DMS 273 (cell line): ENCODE results near the gene KLRC3.
"Not testable (repeated sequence)": the region's sequence is repeated elsewhere in the genome, so short reads cannot be mapped to it uniquely, and the experiment has no call there.

Experiments used
- DNase-seq: peaks from one replicate; lab custom pipeline; 2025; ENCODE audit not compliant: unreplicated experiment; lab: John Stamatoyannopoulos, UW

Gene KLRC3

GRCh38 chr12:10404798-10405197 is 15.6 kb downstream of the KLRC3 start:
- no peak for DNase-seq

- no peak for DNase-seq
Observed at GRCh38 chr12:10400829-10401228, 19.6 kb downstream of the KLRC3 start.

DNA sequence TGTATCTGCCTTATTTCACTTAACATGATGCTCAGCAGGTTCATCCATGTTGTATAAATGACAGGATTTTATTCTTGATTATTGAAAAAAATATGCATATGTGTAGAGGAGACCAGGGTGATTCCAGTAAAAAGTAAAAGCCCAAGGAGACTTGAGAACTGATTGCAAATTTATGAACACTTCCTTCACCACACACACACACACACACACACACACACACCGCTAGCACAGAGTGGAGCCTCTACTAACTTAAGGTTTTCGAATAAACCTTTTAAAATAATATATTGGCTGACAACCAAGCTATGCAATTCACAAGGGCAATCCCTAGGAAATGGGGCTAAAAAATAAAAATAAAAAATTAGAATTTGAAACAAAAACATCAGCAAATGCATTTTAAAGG is 22.2 kb downstream of the KLRC3 start:
- no peak for DNase-seq

- no peak for DNase-seq
Observed at GRCh38 chr12:10397296-10397695, 23.1 kb downstream of the KLRC3 start.

- DNase-seq = not testable (repeated sequence)
Observed at GRCh38 chr12:10396176-10396575, 24.2 kb downstream of the KLRC3 start.

- DNase-seq = no peak
Observed at GRCh38 chr12:10395390-10395998, 24.9 kb downstream of the KLRC3 start.

GRCh38 chr12:10394531-10395152 is 25.8 kb downstream of the KLRC3 start:
- not testable (repeated sequence) for DNase-seq

GRCh38 chr12:10393291-10393690 is 27.1 kb downstream of the KLRC3 start:
- DNase-seq = no peak

DNA sequence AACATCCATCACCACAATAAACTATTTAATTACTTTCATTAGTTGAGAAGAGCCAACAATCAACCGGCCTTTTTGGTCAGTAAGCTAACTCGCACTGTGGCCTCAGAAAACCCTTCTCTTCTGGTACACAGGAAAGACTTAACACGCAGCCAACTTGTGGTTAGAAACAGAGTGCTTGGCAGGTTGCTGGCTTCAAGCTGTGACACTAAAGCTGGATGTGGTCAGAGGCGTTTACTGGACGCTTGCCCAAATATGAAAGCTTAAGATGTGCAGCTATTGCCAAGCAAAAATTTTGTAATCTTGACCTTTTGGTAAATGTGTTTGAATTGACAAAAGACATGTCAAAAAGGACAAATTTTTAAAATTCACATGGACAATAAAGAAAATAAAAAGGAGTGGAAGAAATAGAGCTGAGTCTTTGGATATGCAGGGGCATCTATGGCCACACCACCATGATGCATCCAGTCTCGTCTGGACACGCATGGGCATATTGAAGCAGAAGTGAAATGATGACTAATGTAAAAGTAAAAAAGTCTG is 27.9 kb downstream of the KLRC3 start:
- peak; percentile 14 for DNase-seq

- DNase-seq = not testable (repeated sequence)
Observed at GRCh38 chr12:10390991-10391390, 29.4 kb downstream of the KLRC3 start.

GRCh38 chr12:10389904-10390303 is 30.5 kb downstream of the KLRC3 start, which contains the start of gene KLRK1:
TSS of gene KLRK1 (minus strand) at chr12:10390041. CDS start at chr12:10388810, 1,231 bp downstream.
- DNase-seq = no peak

DNA sequence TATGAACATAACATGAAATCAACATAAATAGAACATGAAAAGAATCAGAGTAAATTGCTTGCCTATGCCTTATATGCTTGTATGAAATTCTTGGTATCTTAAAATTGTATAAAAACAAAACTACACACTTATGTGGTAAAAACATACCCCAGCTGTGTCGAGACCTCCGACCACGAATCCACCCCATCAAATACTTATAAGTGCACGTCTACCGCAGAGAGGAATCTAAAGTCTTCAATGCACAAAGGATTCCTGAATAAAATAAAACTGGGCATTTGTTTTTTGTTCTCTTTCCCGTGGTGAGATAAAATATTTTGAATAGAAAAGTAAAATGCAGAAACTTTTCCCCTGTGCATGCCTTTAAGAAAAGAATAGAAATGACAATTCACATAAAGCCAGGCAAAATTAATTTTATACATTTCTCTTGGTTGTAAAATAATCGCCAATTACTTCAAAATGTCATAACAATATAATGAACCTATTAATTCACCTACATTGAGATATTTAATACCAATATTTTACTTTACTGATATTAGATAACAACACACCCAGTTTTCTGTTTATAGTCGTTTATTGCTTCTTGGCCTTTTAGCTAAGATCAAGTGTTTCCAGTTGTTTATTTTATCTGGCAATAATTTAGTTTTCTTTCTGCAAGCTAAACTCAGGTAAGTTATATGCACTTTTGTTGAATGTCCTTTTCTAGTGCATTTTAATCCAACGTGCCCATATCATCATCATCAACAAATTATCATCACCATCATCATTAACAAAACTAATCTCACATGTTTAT is 31.6 kb downstream of the KLRC3 start:
- no peak for DNase-seq

GRCh38 chr12:10387498-10387897 is 32.9 kb downstream of the KLRC3 start:
- DNase-seq = not testable (repeated sequence)

DNA sequence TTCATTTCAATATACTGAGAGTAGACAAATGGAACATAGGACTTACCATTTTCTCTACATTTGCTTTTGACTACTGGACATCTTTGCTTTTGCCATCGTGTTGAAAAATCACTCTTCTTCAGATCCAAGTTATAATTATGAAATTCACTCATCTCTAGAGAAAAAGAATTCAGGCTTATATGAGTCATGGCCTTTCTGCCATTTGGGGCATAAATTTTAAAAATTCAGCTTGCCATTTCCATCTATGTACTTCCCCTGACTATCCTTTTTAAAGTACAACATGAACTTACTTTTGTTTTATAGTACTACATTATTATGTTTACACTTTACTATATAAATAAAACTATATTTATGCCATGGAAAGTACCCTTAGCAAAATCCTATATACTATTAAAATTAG is 33.5 kb downstream of the KLRC3 start:
- DNase-seq = no peak

GRCh38 chr12:10385166-10385613 is 35.2 kb downstream of the KLRC3 start:
- no peak for DNase-seq

- no peak for DNase-seq
Observed at GRCh38 chr12:10384191-10384590, 36.2 kb downstream of the KLRC3 start.

DNA sequence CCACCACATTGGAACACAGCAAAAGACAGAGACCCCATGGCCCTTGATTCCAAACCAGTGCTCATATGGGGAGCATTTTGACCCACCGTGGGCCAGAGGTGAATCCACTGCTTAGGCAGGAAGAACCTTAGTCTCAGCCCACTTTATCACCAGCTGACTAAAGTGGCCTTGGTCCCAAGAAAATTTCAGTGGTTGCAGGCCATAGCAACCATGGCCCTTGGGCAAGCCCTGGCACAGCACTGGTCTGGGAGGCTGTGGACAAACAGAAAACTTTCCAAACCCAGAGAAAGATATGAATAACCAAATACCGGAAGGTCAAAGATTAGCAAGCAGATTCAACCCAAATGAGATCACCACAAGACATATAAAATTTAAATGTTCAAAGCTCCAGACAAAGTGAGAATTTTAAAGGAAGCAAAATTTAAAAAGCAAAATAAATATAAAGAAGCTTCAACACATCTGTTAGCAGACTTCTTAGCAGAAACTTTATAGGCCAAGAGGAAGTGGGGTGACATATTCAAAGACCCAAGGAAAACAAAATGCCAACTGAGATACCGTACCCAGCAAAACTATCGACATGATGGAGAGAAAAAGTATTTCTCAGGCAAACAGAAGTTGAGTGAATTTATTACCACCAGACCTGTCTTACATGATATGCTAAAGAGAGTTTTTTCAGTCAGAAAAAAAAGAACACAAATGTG is 38.3 kb downstream of the KLRC3 start:
- no peak for DNase-seq

DNA sequence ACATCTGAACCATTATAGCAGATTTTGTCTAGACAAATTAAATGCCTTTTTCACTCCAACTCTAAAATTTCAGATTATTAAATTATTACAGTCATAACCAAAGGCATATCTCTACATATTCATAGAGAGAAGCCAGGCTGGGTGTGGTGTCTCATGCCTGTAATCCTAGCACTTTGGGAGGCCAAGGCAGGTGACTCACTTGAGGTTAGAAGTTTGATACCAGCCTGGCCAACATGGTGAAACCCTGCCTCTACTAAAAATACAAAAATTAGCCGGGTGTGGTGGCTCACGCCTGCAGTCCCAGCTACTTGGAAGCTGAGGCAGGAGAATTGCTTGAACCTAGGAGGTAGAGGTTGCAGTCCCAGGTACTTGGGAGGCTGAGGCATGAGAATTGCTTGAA is 41.7 kb downstream of the KLRC3 start:
- not testable (repeated sequence) for DNase-seq

DNA sequence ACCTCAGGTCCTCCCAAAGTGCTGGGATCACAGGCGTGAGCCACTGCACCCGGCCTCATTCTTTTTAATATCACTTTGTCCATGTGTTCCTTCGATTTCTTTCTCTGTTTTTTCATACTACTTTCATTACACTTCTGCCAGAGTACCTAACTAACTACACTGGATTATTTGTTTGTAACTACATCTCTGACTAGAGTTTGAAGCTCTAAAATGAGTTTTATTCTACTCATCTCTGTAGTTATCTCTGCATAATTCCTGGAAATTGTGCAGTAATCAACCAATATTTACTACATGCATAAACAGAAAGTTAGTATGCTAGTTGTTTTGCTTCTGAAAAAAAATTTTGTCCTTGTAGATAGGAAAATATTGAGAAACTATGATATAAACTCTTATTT is 45.8 kb downstream of the KLRC3 start:
- no peak for DNase-seq

DNA sequence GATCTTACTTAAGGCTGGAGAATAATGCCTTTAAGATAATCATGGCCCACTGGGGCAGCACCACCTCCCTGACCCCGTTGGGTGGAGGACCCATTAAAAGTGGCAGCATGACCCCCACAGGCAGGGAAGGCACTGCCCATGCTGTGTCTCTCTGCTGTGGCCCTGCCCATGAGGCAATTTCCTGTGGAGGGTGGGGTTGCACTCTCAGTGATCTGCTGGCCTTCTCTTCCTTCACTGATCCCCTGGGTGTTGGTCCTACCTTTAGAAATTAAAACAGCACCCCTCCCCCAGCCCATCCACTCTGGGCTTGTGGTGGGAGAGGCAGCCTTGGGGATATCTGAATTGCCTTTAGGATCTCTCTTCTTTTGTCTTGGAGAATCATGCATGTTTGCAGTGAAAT is 47.8 kb downstream of the KLRC3 start:
- DNase-seq = no peak

DNA sequence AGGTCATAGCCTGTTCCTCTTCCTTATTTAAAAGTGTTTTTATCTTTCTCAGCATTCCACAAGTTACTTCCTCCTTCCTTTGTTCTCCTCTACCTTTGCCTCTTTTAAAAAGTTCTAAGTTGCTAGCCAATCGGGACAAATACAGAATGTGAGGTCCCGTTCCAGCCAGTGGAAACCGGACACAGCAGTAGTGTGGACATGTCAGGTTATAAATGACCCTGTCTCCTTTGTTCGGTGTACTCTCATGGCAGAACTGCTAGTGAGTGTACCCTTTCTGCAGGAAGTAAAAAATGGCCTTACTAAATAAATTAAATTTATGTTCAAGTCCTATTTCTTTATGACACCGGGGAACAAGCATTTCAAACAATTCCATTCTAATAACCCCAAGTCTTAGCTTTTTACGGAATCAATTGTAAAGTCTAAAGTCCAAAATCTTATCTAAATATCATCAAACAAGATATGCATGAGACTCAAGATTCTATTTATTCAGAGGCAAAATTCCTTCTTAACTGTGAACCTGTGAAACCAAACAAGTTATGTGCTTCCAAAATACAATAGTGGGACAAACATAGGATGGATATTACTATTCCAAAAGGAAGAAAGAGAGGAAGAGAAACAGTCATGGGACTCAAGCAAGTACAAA is 48.4 kb downstream of the KLRC3 start:
- DNase-seq = not testable (repeated sequence)
